Measurements from ENCODE around the gene SPTB. TPM values are rescaled to one million over a fixed set of nuclear protein-coding genes. Genes with fewer than 3 reads are reported as not detected.

The SPTB gene
- total RNA-seq, 1 donor from 2014 or later: 113 TPM

DNA sequence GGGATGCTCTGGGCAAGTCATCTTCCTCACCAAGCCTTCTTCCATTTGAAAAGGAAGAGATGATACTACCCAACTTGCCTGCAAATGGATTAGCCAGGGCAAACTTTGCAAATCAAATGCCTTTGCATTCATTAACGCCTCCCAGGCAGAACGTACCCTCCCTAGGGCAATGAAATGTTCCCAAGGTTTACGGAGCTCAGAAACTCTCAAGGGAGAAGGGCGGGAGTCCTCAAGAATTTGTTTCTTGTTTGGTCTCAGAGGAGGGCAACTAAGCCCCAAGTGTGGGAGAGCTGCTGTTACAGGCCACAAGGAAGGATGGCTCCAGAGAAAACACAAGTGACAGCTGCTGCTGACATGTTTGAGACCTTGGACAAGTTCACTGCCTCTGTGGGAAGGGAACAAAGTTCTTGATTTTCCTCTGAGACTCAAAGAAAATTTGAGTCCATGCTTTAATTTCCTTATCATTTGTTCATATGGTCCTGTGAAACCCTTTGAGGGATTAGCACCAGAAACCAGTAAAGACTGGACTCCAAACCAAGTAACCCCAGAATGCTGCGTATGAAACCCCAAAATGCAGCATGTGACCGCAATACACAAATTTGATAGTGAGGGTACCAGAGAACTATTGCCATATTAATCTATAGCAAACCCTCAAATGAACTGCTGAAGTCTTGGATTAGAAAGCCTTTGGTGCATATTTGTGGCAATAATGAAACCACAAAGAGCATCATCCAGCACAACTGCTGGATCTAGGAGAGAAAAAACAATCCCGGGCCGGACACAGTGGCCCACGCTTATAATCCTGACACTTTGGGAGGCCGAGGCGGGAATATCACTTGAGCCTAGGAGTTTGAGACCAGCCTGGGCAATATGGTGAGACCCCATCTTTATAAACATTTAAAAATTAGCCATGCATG lies 22.9 kb downstream of the SPTB start:
- DNase-seq (ENCODE audit: low spot score): no peak

DNA sequence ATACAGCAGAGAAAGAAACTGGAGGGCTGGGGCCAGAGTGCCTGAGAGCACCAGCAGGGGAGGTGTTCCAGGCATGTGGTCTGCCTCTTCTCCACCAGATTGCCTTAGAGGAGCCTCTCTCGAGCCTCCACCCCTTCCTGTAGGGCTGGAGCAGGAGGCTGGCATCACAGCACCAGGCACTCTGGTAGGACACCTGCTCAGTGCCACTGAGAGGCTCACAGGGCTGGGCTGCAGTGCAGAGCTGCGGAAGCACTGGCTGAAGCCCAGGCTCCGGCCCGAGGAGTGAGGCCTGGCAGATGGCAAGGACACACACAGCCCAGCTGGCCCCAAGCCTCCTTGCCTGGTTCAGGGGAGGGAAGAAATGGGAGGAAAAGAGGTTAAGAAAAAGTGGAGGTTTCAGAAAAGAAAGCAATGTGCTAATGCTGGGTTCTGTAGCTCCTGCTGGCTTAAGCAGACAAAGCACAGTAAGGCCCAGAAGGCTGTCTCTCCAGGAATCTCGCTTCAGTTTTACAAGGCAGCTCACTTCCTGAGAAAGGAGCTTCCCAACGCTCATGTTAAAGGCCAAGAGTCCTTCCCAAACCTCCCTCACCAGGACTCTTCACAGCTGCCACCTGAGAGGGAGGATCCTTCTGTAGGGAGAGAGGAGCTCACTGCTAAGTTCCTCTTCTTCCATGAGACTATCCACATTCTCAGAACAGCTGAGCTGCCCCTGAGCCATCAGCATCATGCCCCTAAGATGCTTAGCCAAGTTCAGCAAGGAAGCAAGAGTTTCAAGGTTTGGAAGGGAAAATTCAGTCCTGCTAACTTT lies 23.8 kb downstream of the SPTB start:
- DNase-seq (ENCODE audit: low spot score): no peak
- intact Hi-C loops (cut with DNase I): no loop called here

More for the DNA sequence above, 22.9 kb downstream of the SPTB start:
- intact Hi-C loops (cut with DNase I): no loop called here

DNA sequence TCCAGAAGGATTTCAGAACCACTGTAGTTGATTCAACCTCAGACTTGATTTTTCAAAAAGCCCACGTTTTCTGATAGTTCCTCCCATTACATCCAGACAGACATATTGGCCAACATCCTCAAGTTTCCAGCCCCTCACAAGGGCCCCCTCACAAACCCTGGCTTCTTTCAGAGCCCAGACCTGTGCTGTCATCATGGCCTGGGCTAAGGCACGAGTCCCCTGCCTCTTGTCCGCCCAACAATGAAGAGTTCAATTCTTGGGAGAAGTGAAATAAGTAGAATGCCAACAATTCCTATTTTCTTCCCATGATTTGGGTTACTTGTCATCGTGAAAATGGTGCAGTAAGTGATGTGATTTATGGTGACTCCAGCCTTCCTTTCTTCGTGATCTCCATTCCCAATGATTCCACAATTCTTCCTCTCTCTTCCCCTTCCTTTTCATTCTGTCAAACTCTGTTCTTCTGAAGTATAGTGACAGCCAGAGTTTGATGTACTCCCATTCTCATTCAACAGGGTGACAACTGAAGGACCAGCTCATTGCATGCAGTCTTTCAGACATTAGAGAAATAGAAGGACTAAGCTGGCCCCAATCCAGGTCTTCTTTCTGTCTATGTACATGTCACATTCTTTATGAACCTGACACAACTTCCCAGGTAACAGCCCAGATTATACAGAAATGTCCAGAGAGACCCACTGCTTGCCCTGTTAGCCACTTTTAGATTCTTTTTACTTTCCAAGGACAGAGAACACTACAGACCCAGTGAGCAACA lies 29.2 kb downstream of the SPTB start:
- DNase-seq (ENCODE audit: low spot score): no peak
- intact Hi-C loops (cut with DNase I): no loop called here

DNA sequence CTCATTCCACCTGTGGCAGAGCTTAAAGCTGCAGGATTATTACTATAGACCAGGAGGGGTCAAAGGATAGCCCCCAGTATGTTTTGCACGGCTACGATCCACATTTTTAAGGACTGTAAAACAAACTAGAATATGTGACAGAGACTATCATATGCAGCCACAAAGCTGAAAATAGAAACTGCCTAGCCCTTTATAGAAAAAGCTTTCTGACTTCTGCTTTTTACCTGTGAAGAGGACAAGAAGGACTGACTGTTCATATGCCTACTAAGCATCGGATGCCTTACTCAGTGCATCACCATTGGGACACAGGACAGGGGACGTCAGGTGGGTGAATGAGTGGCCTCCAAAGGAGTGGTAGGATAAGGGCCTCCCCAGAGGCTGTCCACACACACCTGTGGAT lies 29.8 kb downstream of the SPTB start:
- DNase-seq (ENCODE audit: low spot score): no peak
- intact Hi-C loops (cut with DNase I): no loop called here

DNA sequence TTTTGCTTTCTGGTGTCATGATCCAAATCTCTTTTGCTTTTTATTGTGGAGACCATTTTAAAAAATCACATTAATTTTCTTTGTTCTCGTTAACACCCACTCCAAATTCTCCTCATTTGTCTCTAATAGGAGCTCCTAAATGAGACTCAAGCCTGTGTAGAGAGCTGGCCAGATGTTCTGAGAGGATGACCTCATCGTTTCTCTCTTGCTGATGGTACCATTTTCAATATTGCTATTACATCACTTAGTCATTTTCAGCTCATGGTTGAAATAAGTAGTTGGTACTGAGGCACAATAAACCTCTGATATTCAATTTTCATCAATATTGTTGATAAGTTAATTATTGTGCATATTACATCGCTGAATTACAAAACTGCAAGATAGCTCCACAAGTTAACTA lies 31.5 kb downstream of the SPTB start:
- intact Hi-C loops (cut with DNase I): no loop called here
- DNase-seq (ENCODE audit: low spot score): no peak

DNA sequence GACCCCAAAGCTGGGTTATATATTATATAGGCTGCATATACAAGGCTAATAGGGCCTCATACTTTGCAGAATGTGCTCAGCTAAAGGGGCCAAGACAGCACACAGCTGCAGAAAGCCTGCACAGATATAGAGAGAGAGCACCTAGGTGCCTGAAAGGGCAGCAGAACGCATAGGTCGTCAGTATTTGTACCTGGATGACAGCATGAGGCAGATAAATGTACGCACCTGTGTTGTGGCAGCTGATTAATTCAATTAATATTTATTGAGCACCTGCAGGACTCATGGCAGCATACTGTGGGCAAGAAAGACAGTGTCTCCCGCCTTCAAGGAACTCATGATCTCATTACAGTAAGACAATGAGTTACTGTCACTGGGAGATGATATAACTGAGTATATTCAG lies 33.4 kb downstream of the SPTB start:
- intact Hi-C loops (cut with DNase I): no loop called here
- DNase-seq (ENCODE audit: low spot score): no peak

DNA sequence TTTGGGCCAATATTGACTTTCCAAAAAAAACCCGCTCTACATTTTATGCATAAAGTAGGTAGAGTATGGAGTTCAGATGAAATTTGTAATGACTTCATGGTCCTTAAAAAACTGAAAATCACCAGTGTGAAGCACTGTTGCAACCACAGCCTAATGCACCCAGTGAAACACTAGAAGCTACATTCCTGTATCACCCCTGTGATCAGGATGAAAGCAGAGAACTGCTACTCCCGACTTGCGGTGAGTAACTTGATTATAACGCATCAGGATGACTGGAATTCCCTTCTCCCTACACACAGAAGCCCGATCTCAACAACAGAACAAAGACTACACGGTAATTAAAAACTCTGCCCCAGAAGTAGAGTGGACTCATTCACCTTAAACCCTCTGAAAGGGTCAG lies 33.8 kb downstream of the SPTB start:
- intact Hi-C loops (cut with DNase I): no loop called here
- no peak for DNase-seq (ENCODE audit: low spot score)

DNA sequence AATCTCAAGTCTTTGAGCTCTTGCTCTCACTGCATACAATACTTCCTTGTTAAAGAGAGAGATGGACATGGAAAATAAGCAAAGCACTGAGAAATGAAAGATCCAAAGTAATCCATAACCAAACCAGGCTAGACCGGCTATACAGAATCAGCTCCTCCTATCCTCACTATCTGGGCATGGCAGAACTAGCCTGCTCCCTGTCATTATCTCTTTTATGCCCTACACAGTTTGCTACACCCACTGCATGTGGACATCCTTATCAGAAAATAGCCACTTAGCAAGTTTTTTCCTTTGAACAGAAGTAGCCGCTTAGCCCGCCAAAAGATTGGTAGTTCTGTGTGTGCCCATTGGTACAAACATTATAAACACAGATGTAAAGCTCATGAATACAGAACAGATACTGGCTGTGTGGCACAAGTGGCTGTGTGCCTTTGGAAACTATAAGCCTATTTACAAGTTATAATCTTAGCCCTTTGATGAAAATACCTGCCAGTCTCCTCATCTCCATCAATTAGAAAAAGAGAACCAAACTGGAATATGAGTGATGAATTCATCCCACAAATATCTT lies 34.7 kb downstream of the SPTB start:
- intact Hi-C loops (cut with DNase I): no loop called here
- no peak for DNase-seq (ENCODE audit: low spot score)

DNA sequence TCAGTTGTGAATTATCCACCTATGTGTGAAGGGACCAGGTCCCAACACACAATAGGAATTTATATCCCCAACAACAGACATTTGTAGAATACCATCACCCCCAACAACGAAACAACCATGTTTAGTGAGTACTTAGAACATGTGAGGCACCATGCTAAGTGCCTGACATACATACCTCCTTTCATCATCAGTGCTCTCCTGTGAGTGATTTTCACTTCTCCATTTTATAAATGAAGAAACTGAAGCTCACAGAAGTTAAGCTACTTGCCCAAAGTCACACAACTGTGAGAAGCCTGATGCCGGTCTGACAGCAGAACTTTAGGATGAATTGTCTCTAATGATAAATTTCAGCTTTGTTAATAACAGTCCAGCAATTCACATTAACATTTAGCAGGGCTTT lies 35.4 kb downstream of the SPTB start:
- DNase-seq (ENCODE audit: low spot score): no peak
- intact Hi-C loops (cut with DNase I): no loop called here

DNA sequence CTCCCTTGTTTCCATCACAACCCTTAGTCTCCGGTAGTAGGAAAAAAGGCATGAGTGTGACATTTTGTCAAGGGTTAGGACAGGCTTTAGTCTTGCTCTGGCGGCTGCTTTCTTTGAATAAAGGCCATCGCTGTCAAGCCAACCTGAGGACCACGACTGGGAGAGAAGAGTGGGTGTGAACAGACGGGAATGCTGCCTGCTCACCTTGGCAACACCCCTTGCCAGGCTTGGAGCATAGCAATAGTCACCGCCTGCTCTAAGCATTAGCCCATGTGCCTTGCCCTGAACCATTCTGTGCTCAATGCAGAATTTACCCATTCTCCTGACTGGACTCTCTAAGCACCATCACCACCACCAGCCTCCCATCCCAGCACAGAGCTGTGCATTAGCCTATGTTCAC lies 36.2 kb downstream of the SPTB start:
- DNase-seq (ENCODE audit: low spot score): no peak
- intact Hi-C loops (cut with DNase I): loop anchor here (2.0 kb wide), 1 partner anchor 35 kb away; the partner anchor contains the start of gene SPTB

DNA sequence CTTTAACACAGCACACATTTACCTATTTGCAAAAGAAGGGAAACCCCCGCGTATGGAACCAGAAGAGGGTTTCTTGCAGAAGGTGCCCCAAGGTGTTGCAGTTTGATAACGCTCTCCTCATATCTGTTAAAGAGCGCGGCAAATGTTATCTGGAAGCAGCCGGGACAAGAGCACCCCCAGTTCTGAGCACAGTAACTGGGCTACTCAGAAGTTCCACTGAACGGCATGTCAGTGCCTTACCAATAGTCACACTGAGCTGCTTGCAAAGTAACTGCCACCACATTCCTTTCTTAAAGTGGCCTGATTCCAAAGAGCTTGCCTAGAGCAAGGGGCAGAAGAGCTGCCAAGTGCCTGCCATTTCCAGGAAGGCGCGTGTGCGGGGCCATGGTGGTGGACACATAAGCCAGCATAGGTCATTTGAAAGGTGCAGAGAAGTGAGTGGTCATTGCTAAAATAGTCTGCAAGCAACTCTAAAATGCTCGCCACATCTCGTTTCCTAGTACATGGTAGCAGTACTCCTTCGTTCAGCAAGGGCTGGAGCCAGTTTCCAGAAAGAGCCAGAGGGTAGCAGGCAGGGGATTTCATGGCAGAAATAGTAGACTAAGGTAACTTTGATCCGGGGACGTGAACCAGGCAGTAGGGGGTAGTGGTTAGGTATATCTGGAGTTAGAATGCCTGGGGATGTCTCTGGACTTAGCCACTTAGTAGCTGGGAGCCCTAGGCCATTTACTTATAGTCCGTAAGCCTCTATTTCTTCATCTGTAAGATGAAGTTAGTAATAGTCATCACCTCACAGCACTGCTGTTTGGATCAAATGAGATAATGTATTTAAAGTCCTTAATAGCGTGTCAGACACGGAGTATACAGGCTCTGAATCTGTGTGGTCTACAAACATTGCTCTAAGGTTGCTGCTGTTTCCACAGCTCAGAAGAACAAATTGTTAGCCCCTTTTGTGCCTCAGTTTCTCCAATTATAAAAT lies 37.6 kb downstream of the SPTB start:
- no peak for DNase-seq (ENCODE audit: low spot score)
- intact Hi-C loops (cut with DNase I): loop anchor here (2.0 kb wide), 1 partner anchor 37 kb away; the partner anchor contains the start of gene SPTB

DNA sequence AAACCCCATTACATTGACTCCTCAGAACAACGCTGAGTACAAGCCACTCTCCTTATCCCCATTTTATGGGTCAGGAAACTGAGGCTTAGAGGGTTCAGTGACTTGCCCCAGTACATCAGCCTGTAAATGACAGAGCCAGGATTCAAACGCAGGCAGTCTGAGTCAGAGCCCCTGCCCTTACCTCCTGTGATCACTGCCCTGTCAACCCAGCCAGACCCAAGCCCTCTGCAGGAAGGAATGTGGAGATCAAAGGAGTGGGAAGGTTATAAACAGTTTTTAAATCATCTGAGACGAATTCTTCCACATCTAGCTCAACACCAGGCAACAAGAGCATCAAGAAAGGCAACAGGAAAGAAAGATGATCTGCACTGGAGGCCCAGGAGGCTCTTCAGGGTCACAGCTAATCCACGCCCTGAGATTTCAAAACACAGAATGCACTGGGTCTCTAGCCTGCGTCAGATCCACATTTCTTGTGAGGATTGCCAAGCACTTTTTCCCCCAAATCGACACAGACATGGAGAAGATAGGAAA lies 38.5 kb downstream of the SPTB start:
- intact Hi-C loops (cut with DNase I): no loop called here
- DNase-seq (ENCODE audit: low spot score): no peak

DNA sequence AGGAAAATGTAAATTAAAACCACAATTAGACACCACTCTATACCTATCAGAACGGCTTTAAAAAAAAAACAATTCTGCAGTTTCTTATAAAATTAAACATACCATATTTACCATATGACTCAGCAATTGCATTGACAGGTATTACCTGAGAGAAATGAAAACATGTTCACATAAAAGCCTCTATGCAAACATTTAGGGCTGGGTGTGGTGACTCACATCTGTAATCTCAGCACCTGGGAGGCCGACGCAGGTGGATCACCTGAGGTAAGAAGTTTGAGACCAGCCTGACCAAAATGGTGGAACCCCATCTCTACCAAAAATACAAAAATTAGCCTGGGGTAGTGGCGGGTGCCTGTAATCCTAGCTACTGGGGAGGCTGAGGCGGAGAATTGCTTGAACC lies 41.1 kb downstream of the SPTB start:
- DNase-seq (ENCODE audit: low spot score): no peak
- intact Hi-C loops (cut with DNase I): no loop called here

DNA sequence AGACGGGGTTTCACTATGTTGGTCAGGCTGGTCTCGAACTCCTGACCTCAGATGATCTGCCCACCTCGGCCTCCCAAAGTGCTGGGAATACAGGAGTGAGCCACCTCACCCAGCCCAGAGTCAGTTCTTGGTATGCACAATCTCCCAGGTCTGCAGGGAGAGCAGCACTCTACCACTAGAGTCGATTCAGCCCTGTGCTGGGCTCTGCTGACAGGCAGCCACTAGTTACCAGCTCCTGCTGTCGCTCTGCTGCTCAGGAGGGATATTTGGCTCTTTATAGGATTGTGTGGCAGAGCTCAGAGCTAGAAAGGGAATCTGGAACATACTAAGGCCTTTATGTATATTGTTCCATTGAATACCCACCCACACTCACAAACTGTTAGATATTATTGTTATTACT lies 44.3 kb downstream of the SPTB start:
- intact Hi-C loops (cut with DNase I): no loop called here
- DNase-seq (ENCODE audit: low spot score): no peak

DNA sequence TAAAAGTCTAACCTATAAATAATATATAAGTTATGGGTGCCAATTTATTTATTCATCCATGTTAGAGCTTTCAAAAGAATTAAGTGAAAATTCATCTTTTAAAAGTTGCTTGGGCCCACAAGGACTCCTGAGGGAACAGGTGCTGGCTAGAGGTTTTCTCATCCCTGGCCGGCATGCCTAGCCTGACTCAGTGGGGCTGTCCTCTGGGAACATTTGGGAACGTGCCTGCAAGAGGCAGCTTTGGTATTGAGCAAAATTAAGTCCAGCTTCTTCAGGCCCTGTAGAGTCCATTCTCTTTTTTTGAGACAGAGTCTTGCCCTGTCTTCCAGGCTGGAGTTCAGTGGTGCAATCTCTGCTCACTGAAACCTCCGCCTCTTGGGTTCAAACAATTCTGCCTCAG lies 44.7 kb downstream of the SPTB start:
- no peak for DNase-seq (ENCODE audit: low spot score)
- intact Hi-C loops (cut with DNase I): no loop called here

DNA sequence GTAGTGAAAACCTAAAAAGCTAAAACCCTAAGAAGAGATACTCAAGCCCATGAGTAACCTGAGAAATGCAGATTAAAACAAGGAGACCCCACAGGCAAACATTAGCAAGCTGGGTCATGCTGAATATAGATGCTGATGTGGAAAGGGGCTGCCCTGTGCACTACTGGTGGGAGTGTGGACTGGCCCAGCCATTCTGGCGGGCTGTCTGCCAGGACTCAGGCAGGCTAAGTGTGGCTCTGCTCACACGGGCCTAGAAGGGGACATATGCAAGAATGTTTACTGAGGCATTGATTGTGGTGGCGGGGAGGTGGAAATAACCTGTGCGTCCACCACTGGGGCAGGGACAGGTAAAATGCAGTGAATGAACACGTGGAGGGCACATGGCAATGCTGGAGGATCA lies 48.3 kb downstream of the SPTB start:
- intact Hi-C loops (cut with DNase I): no loop called here
- no peak for DNase-seq (ENCODE audit: low spot score)

DNA sequence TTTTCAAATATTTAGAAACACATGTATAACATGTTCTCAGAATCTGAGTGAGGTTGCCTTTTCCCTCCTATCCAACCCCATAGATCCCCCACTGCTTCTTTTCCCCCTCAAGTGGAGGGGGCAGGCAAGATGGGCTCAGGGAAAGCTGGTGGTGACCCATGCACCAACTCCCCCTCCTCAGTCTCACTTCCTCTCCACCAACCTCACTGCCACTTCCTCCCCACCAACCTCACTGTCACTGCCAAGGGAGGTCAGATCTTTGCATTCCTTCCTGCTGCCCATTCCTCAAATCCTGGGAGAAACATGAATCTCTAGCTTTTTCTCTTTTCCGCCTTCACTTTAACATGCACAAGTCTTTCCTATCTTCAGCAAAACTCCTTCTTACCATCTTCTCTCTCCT lies 48.7 kb downstream of the SPTB start:
- DNase-seq (ENCODE audit: low spot score): no peak
- intact Hi-C loops (cut with DNase I): no loop called here

DNA sequence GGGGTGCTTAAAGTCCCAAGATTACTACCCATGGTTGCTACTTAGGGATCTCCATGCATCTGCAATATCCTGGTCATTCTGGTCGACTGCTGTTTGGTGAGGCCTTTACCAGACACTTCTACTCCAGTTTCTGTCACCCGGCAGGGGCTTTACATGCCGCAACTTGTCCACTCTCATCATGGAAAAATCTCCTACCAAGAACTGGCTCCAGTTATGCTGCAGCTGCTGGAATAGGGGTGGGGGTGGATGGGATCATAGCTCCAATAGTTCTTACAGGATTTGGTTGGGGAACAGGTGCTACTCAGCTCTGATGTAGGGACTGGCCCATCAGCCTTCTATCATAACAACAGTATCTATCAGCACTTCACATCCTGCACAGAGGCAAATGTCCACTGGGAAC lies 51.6 kb downstream of the SPTB start:
- DNase-seq (ENCODE audit: low spot score): no peak
- intact Hi-C loops (cut with DNase I): no loop called here
